ENCODE results near the gene ALDH3B1. TPM values are rescaled to one million over a fixed set of nuclear protein-coding genes. Genes with fewer than 3 reads are reported as not detected.
A peak's percentile ranks its signal among the peaks of the same experiment; 100 is the strongest.

ALDH3B1 gene
- total RNA-seq, 1 donor from 2014 or later = not detected

DNA sequence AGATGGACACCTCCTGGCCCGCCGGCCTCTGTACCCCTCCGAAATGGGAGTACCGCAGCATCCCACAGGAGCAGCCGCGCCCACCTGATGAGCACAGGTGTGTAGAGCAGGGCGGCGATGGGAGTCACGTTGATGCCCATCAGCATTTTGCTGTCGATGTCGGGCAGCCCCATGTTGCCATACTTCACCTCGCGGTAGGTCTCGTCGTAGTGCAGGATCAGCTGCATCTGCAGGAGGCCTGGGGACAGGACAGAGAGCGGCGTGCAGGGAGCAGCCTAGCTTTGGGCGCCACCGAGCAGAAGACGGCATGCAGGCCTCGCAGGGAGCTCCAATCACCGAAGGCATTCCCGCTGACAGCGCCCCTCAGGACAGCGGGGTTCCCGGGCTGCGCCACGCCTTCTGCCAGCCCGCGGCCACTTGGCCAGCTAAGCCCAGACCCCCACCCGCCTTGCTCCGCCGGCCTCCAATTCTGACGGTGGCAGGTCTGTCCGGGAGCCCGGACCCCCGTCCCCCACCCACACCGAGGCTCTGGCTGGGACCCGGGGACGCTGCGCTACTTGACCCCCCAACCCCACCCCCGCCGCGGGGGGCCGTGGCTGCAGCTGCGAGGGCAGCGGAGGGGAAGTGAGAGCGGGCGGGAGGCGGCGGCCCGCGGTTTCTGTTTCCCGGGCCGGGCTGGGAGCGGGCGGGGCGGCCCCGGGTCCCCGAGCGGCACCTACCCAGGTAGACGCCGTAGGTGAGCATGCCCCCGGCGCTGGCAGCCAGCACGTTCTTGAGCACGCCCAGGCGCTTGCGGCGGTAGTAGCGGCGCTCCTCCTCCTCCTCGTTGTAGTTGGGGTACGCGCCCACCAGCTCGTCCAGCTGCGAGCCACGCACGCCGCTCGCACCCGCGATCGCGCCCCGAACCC, 6.9 kb upstream of the ALDH3B1 start:
- peak; percentile 30 for DNase-seq (ENCODE audit: low spot score)
- H3K4me1 Mint-ChIP-seq (ENCODE audit: low read depth) = peaks cover 27% of the 10 kb centered on the region
- H3K36me3 Mint-ChIP-seq (ENCODE audit: low read depth) = no peaks in the 10 kb centered on the region
- no peaks in the 10 kb centered on the region for H3K9me3 Mint-ChIP-seq
- no peaks in the 10 kb centered on the region for H3K27me3 Mint-ChIP-seq (ENCODE audit: insufficient read depth)
- intact Hi-C loops (cut with micrococcal nuclease) = no loop called here
- peak overlapping the region; percentile 75 for H3K27ac Mint-ChIP-seq
- peak overlapping the region; percentile 85 for H3K4me3 Mint-ChIP-seq

GRCh38 chr11:68003846-68004550, 6.1 kb upstream of the ALDH3B1 start, which contains the start of gene UNC93B1:
UNC93B1 (minus strand) TSS chr11:68004097; CDS start chr11:68004043, 54 bp downstream.
- H3K4me3 Mint-ChIP-seq = peak within 1 kb of the TSS; percentile 85
- peaks cover 27% of the 10 kb centered on the region for H3K4me1 Mint-ChIP-seq (ENCODE audit: low read depth)
- H3K36me3 Mint-ChIP-seq (ENCODE audit: low read depth) = no peaks in the 10 kb centered on the region
- intact Hi-C loops (cut with micrococcal nuclease) = loop anchor here (1.0 to 2.0 kb wide), 4 partner anchors 8 to 211 kb away; partner anchors contain the start of gene NDUFS8
- no peaks in the 10 kb centered on the region for H3K27me3 Mint-ChIP-seq (ENCODE audit: insufficient read depth)
- peak within 1 kb of the TSS; percentile 82 for H3K27ac Mint-ChIP-seq
- no peaks in the 10 kb centered on the region for H3K9me3 Mint-ChIP-seq
- peak; percentile 81 for DNase-seq (ENCODE audit: low spot score)

- intact Hi-C loops (cut with micrococcal nuclease) = loop anchor here (1.0 to 2.0 kb wide), 4 partner anchors 8 to 210 kb away; partner anchors contain the start of gene NDUFS8
- Mint-ChIP-seq H3K27ac (peak overlapping the region; percentile 82), H3K4me3 (peak overlapping the region; percentile 85), H3K27me3 (ENCODE audit: insufficient read depth) (no peaks in the 10 kb centered on the region), H3K9me3 (no peaks in the 10 kb centered on the region), H3K36me3 (ENCODE audit: low read depth) (no peaks in the 10 kb centered on the region), H3K4me1 (ENCODE audit: low read depth) (peaks cover 33% of the 10 kb centered on the region)
- DNase-seq (ENCODE audit: low spot score) = no peak
Measured at GRCh38 chr11:68004551-68005335, 5.4 kb upstream of the ALDH3B1 start.

GRCh38 chr11:68006606-68007166, 3.4 kb upstream of the ALDH3B1 start:
- DNase-seq (ENCODE audit: low spot score) = no peak
- Mint-ChIP-seq H3K4me1 (ENCODE audit: low read depth) (peaks cover 33% of the 10 kb centered on the region), H3K27ac (no peak overlapping the region), H3K36me3 (ENCODE audit: low read depth) (no peaks in the 10 kb centered on the region), H3K9me3 (no peaks in the 10 kb centered on the region), H3K4me3 (no peak overlapping the region), H3K27me3 (ENCODE audit: insufficient read depth) (no peaks in the 10 kb centered on the region)
- intact Hi-C loops (cut with micrococcal nuclease) = no loop called here

DNA sequence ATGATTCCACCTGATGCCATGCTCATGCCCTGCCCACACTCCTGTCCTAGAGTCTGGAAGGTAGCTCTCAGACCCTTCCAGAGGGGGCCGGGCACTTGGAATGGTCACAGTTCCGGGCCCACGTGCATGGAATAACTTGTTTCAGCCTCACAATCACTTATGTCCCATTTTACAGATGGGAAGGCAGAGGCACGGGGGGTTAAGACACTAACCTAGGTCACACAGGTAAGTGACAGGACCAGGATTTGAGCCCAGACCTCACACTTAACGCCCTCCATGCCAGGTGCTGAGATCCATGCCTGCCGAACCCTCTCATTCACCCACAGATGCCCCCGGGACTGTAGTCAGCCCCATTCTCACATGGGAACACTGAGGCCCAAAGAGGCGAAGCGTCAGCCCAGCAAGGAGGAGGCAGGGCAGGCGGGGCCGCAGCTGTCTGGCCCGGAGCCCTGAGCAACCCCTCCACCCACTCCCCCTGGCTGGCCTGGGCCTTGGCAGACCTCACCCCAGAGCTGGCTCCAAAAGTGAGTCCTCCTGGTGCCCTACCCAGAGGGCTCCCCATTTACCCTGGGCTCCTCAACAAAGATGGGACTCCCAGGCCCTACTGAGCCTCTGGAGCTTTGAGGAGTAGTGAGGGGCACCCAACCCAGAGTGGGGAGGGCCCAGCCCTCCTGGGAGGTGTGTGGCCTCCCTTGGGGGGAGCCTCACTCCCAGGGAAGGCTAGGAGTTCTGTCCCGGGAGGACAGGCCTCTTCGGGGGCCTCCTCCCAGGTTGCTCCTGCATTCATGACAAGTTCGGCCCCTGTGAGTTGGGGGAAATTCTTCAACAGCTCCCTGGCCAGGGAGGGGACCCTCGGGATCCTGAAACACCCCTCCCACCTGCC, 2.4 kb upstream of the ALDH3B1 start:
- intact Hi-C loops (cut with micrococcal nuclease) = no loop called here
- Mint-ChIP-seq H3K27ac (no peak overlapping the region), H3K27me3 (ENCODE audit: insufficient read depth) (no peaks in the 10 kb centered on the region), H3K36me3 (ENCODE audit: low read depth) (no peaks in the 10 kb centered on the region), H3K4me1 (ENCODE audit: low read depth) (peaks cover 24% of the 10 kb centered on the region), H3K9me3 (no peaks in the 10 kb centered on the region), H3K4me3 (no peak overlapping the region)
- no peak for DNase-seq (ENCODE audit: low spot score)

- H3K9me3 Mint-ChIP-seq = no peaks in the 10 kb centered on the region
- no peaks in the 10 kb centered on the region for H3K27me3 Mint-ChIP-seq (ENCODE audit: insufficient read depth)
- H3K36me3 Mint-ChIP-seq (ENCODE audit: low read depth) = no peaks in the 10 kb centered on the region
- intact Hi-C loops (cut with micrococcal nuclease) = loop anchor here (1.0 kb wide), 1 partner anchor 198 kb away; no protein-coding TSS in a partner anchor
- H3K27ac Mint-ChIP-seq = no peak overlapping the region
- DNase-seq (ENCODE audit: low spot score) = no peak
- no peak overlapping the region for H3K4me3 Mint-ChIP-seq
- H3K4me1 Mint-ChIP-seq (ENCODE audit: low read depth) = peaks cover 21% of the 10 kb centered on the region
Measured at GRCh38 chr11:68008381-68009337, 1.5 kb upstream of the ALDH3B1 start.

GRCh38 chr11:68009391-68010089, 587 bp upstream of the ALDH3B1 start:
- H3K4me3 Mint-ChIP-seq = no peak overlapping the region
- H3K4me1 Mint-ChIP-seq (ENCODE audit: low read depth) = peaks cover 15% of the 10 kb centered on the region
- intact Hi-C loops (cut with micrococcal nuclease) = loop anchor here (1.0 kb wide), 1 partner anchor 197 kb away; no protein-coding TSS in a partner anchor
- H3K27ac Mint-ChIP-seq = no peak overlapping the region
- no peak for DNase-seq (ENCODE audit: low spot score)
- no peaks in the 10 kb centered on the region for H3K36me3 Mint-ChIP-seq (ENCODE audit: low read depth)
- no peaks in the 10 kb centered on the region for H3K9me3 Mint-ChIP-seq
- H3K27me3 Mint-ChIP-seq (ENCODE audit: insufficient read depth) = no peaks in the 10 kb centered on the region

GRCh38 chr11:68011051-68011943, 1.2 kb downstream of the ALDH3B1 start:
- Mint-ChIP-seq H3K4me1 (ENCODE audit: low read depth) (peaks cover 10% of the 10 kb centered on the region), H3K9me3 (no peaks in the 10 kb centered on the region), H3K27ac (no peak overlapping the region), H3K4me3 (no peak overlapping the region), H3K27me3 (ENCODE audit: insufficient read depth) (no peaks in the 10 kb centered on the region), H3K36me3 (ENCODE audit: low read depth) (no peaks in the 10 kb centered on the region)
- intact Hi-C loops (cut with micrococcal nuclease) = no loop called here
- no peak for DNase-seq (ENCODE audit: low spot score)

GRCh38 chr11:68012044-68012842, 2.1 kb downstream of the ALDH3B1 start:
- intact Hi-C loops (cut with micrococcal nuclease) = no loop called here
- Mint-ChIP-seq H3K27ac (no peak overlapping the region), H3K9me3 (no peaks in the 10 kb centered on the region), H3K36me3 (ENCODE audit: low read depth) (no peaks in the 10 kb centered on the region), H3K4me1 (ENCODE audit: low read depth) (peaks cover 10% of the 10 kb centered on the region), H3K27me3 (ENCODE audit: insufficient read depth) (no peaks in the 10 kb centered on the region), H3K4me3 (no peak overlapping the region)
- DNase-seq (ENCODE audit: low spot score) = no peak
